Endodermal cell (in vitro differentiated cells): ENCODE results near the gene PIK3R4. TPM values are rescaled to one million over a fixed set of nuclear protein-coding genes. Genes with fewer than 3 reads are reported as not detected.

ENCODE experiments used
- DNase-seq: peaks from one replicate; pipeline ENCODE4 v3.0.0-alpha.2; 2017
- H3K27ac ChIP-seq: 2 replicates; pipeline ENCODE4 v1.5.1; 2013; ENCODE audit warnings: mild to moderate bottlenecking, low read depth, low read length, moderate library complexity
- H3K27me3 ChIP-seq: 2 replicates; pipeline ENCODE4 v1.6.1; 2013; ENCODE audit warnings: mild to moderate bottlenecking, low read length, moderate library complexity; ENCODE audit not compliant: insufficient read depth, control insufficient read depth, poor library complexity, severe bottlenecking
- H3K36me3 ChIP-seq: 2 replicates; pipeline ENCODE4 v1.7.0; 2013; ENCODE audit warnings: mild to moderate bottlenecking, low read length, moderate library complexity; ENCODE audit not compliant: control insufficient read depth, insufficient read depth
- H3K4me1 ChIP-seq: one replicate; pipeline ENCODE4 v1.7.0; 2013; ENCODE audit warnings: low read length; ENCODE audit not compliant: control insufficient read depth, insufficient read depth
- H3K4me3 ChIP-seq: 2 replicates; pipeline ENCODE4 v1.5.1; 2013; ENCODE audit warnings: mild to moderate bottlenecking, low read length, moderate library complexity
- H3K9ac ChIP-seq: 2 replicates; pipeline ENCODE4 v1.6.1; 2013; ENCODE audit warnings: mild to moderate bottlenecking, low read length, moderate library complexity; ENCODE audit not compliant: poor library complexity, severe bottlenecking; ENCODE audit errors: extremely low read depth
- H3K9me3 ChIP-seq: 2 replicates; pipeline ENCODE4 v1.6.1; 2013; ENCODE audit warnings: mild to moderate bottlenecking, low read length, moderate library complexity; ENCODE audit not compliant: control insufficient read depth
- H3K27ac Mint-ChIP-seq: 2 replicates; pipeline ENCODE4 v1.8.0; 2020; ENCODE audit warnings: mixed read lengths
- H3K27me3 Mint-ChIP-seq: 2 replicates; pipeline ENCODE4 v1.8.0; 2021; ENCODE audit warnings: mild to moderate bottlenecking, mixed read lengths; ENCODE audit not compliant: insufficient read depth
- H3K36me3 Mint-ChIP-seq: 2 replicates; pipeline ENCODE4 v1.8.0; 2020; ENCODE audit warnings: low read depth, mixed read lengths
- H3K4me1 Mint-ChIP-seq: 2 replicates; pipeline ENCODE4 v1.8.0; 2020; ENCODE audit warnings: mixed read lengths
- H3K4me3 Mint-ChIP-seq: 2 replicates; pipeline ENCODE4 v1.8.0; 2020; ENCODE audit warnings: mild to moderate bottlenecking, moderate library complexity, mixed read lengths
- H3K9me3 Mint-ChIP-seq: 2 replicates; pipeline ENCODE4 v1.8.0; 2020; ENCODE audit warnings: mild to moderate bottlenecking, mixed read lengths
- CTCF ChIP-seq: fragments of 200-600 bp; sonication (generic); conservative IDR thresholded peaks from 2 replicates; pipeline ENCODE4 v1.5.0; 2021; ENCODE audit warnings: antibody characterized with exemption, mild to moderate bottlenecking
- whole genome bisulfite sequencing, 2 experiments: methylation state at CpG; one replicate each; pipeline versions ENCODE4 v1.1.5 to v1.1.7; 2013; ENCODE audit warnings: missing lambda C conversion rate in 2 of 2, mixed read lengths in 1 of 2; ENCODE audit not compliant: insufficient coverage in 1 of 2, insufficient read length in 1 of 2; 5-methylcytosine and 5-hydroxymethylcytosine counted together
- total RNA-seq, 2 donors: library from RNA; stranded (reverse); fragmentation: NEBNext Ultra II Directional in 1 of 2; extraction: Animal tissue kit (Norgen Biotek cat#: 25700) in 1 of 2; gene quantifications; 2 replicates in 1 of 2; 3 replicates in 1 of 2; pipeline ENCODE4 v1.2.1, GENCODE V29; 2021

The PIK3R4 gene
- total RNA-seq, 2 donors from 2014 or later, result 40.3 to 41.2 TPM

GRCh38 chr3:130758624-130759369, 12.2 kb upstream of the PIK3R4 start:
- Histone ChIP-seq H3K4me3 (no peak overlapping the region), H3K9me3 (no peaks in the 10 kb centered on the region), H3K27ac (no peak overlapping the region), H3K36me3 (no peaks in the 10 kb centered on the region), H3K9ac (no peak overlapping the region), H3K4me1 (no peaks in the 10 kb centered on the region), H3K27me3 (no peaks in the 10 kb centered on the region)
- no peak for TF ChIP-seq CTCF
- no peaks in the 10 kb centered on the region for H3K4me1 Mint-ChIP-seq
- no peak overlapping the region for H3K4me3 Mint-ChIP-seq
- no peaks in the 10 kb centered on the region for H3K27me3 Mint-ChIP-seq
- H3K36me3 Mint-ChIP-seq, result no peaks in the 10 kb centered on the region
- H3K27ac Mint-ChIP-seq, result no peak overlapping the region
- no peaks in the 10 kb centered on the region for H3K9me3 Mint-ChIP-seq
- no peak for DNase-seq
- 78 to 86% methylated on average over 3 to 7 of the region's 7 CpGs for WGBS, 2 experiments

DNA sequence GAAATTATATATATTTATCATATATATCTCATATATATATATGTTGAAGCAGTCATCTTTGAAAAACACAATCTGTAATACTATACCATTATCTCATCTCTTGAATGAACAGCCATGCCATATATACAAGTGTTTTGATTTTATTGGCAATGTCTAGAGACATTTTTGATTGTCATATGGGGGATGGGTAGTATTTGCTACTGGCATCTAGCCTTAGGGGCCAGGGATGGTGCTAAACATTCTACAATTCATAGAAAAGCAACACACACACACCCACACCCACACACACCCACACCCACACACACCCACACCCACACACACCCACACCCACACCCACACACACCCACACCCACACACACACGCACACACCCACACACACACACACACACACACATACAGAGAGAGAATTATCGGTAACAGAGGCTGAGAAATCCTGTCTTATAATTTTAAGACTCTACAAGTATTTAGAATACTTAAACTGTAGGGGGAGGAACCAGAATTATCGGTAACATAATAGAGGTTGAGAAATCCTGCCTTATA, 11.1 kb upstream of the PIK3R4 start:
- WGBS, 2 experiments, result no CpG with 5 or more reads among the region's 3 CpGs
- Mint-ChIP-seq H3K4me3 (no peak overlapping the region), H3K9me3 (no peaks in the 10 kb centered on the region), H3K4me1 (no peaks in the 10 kb centered on the region), H3K27me3 (no peaks in the 10 kb centered on the region), H3K27ac (no peak overlapping the region), H3K36me3 (no peaks in the 10 kb centered on the region)
- Histone ChIP-seq H3K9ac (no peak overlapping the region), H3K9me3 (no peaks in the 10 kb centered on the region), H3K4me3 (no peak overlapping the region), H3K27ac (no peak overlapping the region), H3K4me1 (no peaks in the 10 kb centered on the region), H3K27me3 (no peaks in the 10 kb centered on the region), H3K36me3 (no peaks in the 10 kb centered on the region)
- DNase-seq, result no peak
- TF ChIP-seq CTCF, result no peak

DNA sequence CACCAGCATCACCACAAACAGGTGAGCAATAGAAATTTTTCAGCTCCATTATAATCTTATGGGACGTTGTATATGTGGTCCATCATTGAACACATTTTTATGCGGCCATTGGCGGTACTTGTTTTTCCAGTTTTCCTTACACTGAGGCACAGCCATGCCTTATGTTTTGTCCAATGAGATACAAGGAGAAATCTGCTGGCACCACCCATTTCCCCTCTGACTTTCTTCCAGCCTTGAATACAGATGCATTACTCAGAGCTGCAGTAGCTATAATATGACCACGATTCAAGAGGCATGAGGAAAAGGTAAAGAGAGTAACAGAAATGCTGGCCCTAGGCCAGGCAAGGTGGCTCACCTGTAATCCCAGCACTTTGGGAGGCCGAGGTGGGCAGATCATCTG, 9.0 kb upstream of the PIK3R4 start:
- H3K4me1 ChIP-seq, result no peaks in the 10 kb centered on the region
- H3K9me3 Mint-ChIP-seq, result no peaks in the 10 kb centered on the region
- H3K27me3 Mint-ChIP-seq, result no peaks in the 10 kb centered on the region
- peaks cover 4% of the 10 kb centered on the region for H3K27me3 ChIP-seq
- no peaks in the 10 kb centered on the region for H3K36me3 Mint-ChIP-seq
- H3K9me3 ChIP-seq, result no peaks in the 10 kb centered on the region
- no peak overlapping the region for H3K4me3 ChIP-seq
- H3K4me1 Mint-ChIP-seq, result no peaks in the 10 kb centered on the region
- DNase-seq, result no peak
- H3K27ac ChIP-seq, result no peak overlapping the region
- no peak overlapping the region for H3K4me3 Mint-ChIP-seq
- no peak overlapping the region for H3K27ac Mint-ChIP-seq
- TF ChIP-seq CTCF, result no peak
- WGBS, 2 experiments, result 89 to 91% methylated on average over 4 to 5 of the region's 5 CpGs
- no peaks in the 10 kb centered on the region for H3K36me3 ChIP-seq
- H3K9ac ChIP-seq, result no peak overlapping the region
